ENCODE data around the gene TMEM45A.
"Not testable (repeated sequence)": the region's sequence is repeated elsewhere in the genome, so short reads cannot be mapped to it uniquely, and the experiment has no call there.

TMEM45A gene

GRCh38 chr3:100492059-100493006 is at the start of gene TMEM45A:
Gene TMEM45A (plus strand): TSS chr3:100492619. CDS start chr3:100555212, 62,593 bp downstream.
- TF ChIP-seq, protein P1, sequence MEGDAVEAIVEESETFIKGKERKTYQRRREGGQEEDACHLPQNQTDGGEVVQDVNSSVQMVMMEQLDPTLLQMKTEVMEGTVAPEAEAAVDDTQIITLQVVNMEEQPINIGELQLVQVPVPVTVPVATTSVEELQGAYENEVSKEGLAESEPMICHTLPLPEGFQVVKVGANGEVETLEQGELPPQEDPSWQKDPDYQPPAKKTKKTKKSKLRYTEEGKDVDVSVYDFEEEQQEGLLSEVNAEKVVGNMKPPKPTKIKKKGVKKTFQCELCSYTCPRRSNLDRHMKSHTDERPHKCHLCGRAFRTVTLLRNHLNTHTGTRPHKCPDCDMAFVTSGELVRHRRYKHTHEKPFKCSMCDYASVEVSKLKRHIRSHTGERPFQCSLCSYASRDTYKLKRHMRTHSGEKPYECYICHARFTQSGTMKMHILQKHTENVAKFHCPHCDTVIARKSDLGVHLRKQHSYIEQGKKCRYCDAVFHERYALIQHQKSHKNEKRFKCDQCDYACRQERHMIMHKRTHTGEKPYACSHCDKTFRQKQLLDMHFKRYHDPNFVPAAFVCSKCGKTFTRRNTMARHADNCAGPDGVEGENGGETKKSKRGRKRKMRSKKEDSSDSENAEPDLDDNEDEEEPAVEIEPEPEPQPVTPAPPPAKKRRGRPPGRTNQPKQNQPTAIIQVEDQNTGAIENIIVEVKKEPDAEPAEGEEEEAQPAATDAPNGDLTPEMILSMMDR (conservative IDR thresholded peaks at IDR 0.05): no peak
- TF ChIP-seq ZFX (IDR thresholded peaks at IDR 0.05): no peak
- H3K27ac ChIP-seq: peak within 1 kb of the TSS; percentile 18; the same call in 1 of the 2 replicates

GRCh38 chr3:100443690-100444089 is 48.7 kb upstream of the TMEM45A start:
- no peak overlapping the region for H3K27ac ChIP-seq
- no peak for TF ChIP-seq ZFX (IDR thresholded peaks at IDR 0.05)
- TF ChIP-seq, protein P1 (conservative IDR thresholded peaks at IDR 0.05): no peak

DNA sequence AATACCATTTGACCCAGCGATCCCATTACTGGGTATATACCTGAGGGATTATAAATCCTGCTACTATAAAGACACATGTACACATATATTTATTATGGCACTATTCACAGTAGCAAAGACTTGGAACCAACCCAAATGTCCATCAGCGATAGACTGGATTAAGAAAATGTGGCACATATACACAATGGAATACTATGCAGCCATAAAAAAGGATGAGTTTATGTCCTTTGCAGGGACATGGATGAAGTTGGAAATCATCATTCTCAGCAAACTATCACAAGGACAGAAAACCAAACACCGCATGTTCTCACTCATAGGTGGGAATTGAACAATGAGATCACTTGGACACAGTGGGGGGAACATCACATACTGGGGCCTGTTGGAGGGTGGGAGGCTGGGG is 45.4 kb upstream of the TMEM45A start:
- not testable (repeated sequence) for H3K27ac ChIP-seq

DNA sequence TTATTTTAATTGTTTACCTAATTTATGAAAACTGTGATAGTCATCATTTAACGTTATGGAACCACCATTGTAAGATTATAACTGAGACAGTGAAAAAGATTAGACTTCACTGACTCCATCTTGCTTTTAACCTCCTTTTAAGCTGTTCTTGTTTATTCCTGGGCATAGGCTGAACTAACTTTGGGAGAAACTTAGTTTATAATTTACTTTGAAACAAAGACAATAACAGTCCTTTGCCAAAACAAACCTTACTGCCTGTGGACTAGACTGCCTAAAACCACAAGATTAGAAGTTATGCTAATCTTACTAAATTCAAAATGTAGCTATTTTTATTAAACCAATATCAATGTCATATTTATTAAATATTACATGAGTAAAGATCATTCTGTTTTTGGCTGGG is 44.3 kb upstream of the TMEM45A start:
- no peak overlapping the region for H3K27ac ChIP-seq
- TF ChIP-seq, protein P1 (conservative IDR thresholded peaks at IDR 0.05): no peak
- no peak for TF ChIP-seq ZFX (IDR thresholded peaks at IDR 0.05)

DNA sequence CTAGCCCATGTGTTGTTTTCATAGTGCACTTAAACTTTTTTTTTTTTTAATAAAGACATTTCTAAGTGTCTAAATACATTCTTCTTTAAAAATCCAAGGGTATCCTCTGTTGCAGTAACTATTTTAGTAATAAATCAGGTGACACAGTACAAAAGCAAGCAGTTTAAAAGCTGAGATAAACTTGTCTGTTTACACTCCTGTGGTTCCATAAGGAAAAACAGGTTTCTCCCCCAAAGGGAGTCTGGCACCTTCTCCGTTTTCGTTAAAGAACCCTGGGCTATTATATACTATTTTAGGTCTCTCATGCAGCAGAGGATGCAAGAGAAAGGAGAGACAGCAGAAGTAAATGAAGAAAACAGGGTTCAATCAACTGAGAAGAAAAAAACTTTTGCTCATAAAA is 43.2 kb upstream of the TMEM45A start:
- TF ChIP-seq, protein P1 (conservative IDR thresholded peaks at IDR 0.05): no peak
- TF ChIP-seq ZFX (IDR thresholded peaks at IDR 0.05): no peak
- no peak overlapping the region for H3K27ac ChIP-seq

GRCh38 chr3:100454677-100455076 is 37.7 kb upstream of the TMEM45A start:
- H3K27ac ChIP-seq: no peak overlapping the region
- TF ChIP-seq ZFX (IDR thresholded peaks at IDR 0.05): no peak
- TF ChIP-seq, protein P1 (conservative IDR thresholded peaks at IDR 0.05): no peak

DNA sequence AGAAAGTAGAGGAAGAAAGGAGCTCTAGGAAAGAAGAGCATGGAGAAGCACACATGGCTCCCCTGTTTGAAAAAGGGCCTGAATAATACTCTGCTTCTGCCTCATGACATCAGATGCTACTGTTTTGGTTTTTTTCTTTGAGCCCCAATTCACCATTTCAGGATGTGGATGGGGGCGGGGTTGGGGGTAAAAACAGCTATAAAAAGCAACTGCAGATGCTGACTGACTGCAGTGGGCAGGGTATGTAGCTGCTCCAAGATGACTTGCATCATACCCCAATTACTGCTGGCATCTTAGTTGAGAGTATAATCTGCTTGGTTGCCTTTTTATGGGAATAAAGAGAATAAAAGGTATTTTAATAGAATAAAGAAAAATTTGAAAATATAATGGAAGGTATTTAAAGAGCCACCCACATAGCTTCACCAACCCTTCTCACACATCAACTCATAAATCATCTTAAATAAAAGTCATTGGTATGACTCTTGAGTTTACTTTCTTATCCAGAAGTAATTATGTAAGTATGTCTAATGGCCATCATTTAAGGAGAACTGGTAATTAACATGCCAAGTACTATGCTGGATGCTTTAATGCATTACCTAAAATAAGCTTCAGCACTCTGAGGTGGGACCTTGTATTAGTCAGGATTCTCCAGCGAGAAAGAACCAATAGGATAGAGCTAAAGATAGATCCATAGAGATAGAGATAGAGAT is 36.4 kb upstream of the TMEM45A start:
- no peak for TF ChIP-seq ZFX (IDR thresholded peaks at IDR 0.05)
- TF ChIP-seq, protein P1 (conservative IDR thresholded peaks at IDR 0.05): no peak
- H3K27ac ChIP-seq: no peak overlapping the region
